Loucy (cell line): ENCODE measurements around the gene KCTD8.

Source experiments
- H2AFZ ChIP-seq: fragments of 200-600 bp; sonication (generic); 2 replicates; pipeline ENCODE4 v1.6.0; 2016; ENCODE audit warnings: antibody characterized with exemption, mild to moderate bottlenecking, low read length, moderate library complexity
- H3F3A ChIP-seq: fragments of 200-600 bp; 2 replicates; pipeline ENCODE4 v1.6.0; 2016; ENCODE audit warnings: antibody characterized with exemption, low read depth, mild to moderate bottlenecking
- H3K27me3 ChIP-seq: fragments of 200-600 bp; sonication (generic); 2 replicates; pipeline ENCODE4 v1.6.1; 2014; ENCODE audit warnings: low read length, mild to moderate bottlenecking; ENCODE audit not compliant: insufficient read depth, poor library complexity, severe bottlenecking
- H3K36me3 ChIP-seq: fragments of 200-600 bp; sonication (generic); 2 replicates; pipeline ENCODE4 v1.6.1; 2016; ENCODE audit warnings: low read length; ENCODE audit not compliant: insufficient read depth
- H3K4me1 ChIP-seq: fragments of 200-600 bp; sonication (generic); 2 replicates; pipeline ENCODE4 v1.5.1; 2014; ENCODE audit warnings: low read length, mild to moderate bottlenecking; ENCODE audit not compliant: insufficient read depth, poor library complexity, severe bottlenecking
- H3K4me2 ChIP-seq: fragments of 200-600 bp; sonication (generic); 2 replicates; pipeline ENCODE4 v1.6.0; 2014; ENCODE audit warnings: antibody characterized with exemption, low read length, low read depth, mild to moderate bottlenecking; ENCODE audit not compliant: poor library complexity, severe bottlenecking
- H3K4me3 ChIP-seq: fragments of 200-600 bp; sonication (generic); 2 replicates; pipeline ENCODE4 v1.5.1; 2014; ENCODE audit warnings: low read length, mild to moderate bottlenecking, mixed read lengths; ENCODE audit not compliant: poor library complexity, severe bottlenecking
- H3K79me2 ChIP-seq: fragments of 200-600 bp; sonication (generic); 2 replicates; pipeline ENCODE4 v1.6.1; 2014; ENCODE audit warnings: low read length; ENCODE audit not compliant: insufficient read depth
- H3K9ac ChIP-seq: fragments of 200-600 bp; sonication (generic); 2 replicates; pipeline ENCODE4 v1.6.0; 2014; ENCODE audit warnings: mild to moderate bottlenecking, low read depth, low read length, moderate library complexity; ENCODE audit not compliant: poor library complexity, severe bottlenecking
- H3K9me2 ChIP-seq: fragments of 200-600 bp; sonication (generic); replicated peaks from 2 replicates; pipeline ENCODE4 v1.6.1; 2016; ENCODE audit warnings: low read depth, low read length, mixed read lengths
- H3K9me3 ChIP-seq: fragments of 200-600 bp; sonication (generic); 2 replicates; pipeline ENCODE4 v1.6.1; 2014; ENCODE audit warnings: mild to moderate bottlenecking, antibody characterized with exemption, low read length, low read depth; ENCODE audit not compliant: insufficient read depth
- H4K20me1 ChIP-seq: fragments of 200-600 bp; sonication (generic); 2 replicates; pipeline ENCODE4 v1.6.0; 2014; ENCODE audit warnings: antibody characterized with exemption, low read length, mild to moderate bottlenecking; ENCODE audit not compliant: insufficient read depth, poor library complexity, severe bottlenecking
- EZH2phosphoT487 ChIP-seq: fragments of 200-600 bp; IDR thresholded peaks from 2 replicates; pipeline ENCODE4 v1.6.1; 2018; ENCODE audit warnings: antibody characterized with exemption, mild to moderate bottlenecking, moderate library complexity, borderline replicate concordance
- TF ChIP-seq, protein P1 (sequence below): fragments of 200-600 bp; sonication (generic); conservative IDR thresholded peaks from 2 replicates; pipeline ENCODE4 v1.5.1; 2014; ENCODE audit warnings: mild to moderate bottlenecking, antibody characterized with exemption, low read length

Gene KCTD8

DNA sequence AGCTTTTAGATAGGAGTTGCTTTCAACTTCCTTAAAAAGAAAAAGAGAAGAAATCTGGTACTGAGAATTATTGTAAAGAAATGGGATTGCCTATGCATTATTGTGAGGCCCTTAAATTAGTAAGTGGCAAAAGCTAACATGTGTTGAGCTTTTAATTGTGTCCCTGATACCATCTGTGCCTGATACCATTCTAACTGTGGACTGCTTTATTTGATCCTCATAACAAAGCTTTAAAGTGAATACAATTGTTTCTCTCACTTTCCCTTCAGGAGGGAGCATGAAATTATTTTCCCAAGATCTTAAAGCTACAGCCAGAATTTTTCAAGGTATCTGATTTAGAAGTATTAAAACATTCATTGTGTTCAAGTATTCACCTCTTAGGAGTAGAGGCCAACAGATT lies 9.9 kb downstream of the KCTD8 start:
- Histone ChIP-seq H3K4me1 (no peaks in the 10 kb centered on the region), H3K79me2 (no peaks in the 10 kb centered on the region), H3K27me3 (no peaks in the 10 kb centered on the region), H4K20me1 (no peaks in the 10 kb centered on the region), H2AFZ (no peak overlapping the region), H3K36me3 (no peaks in the 10 kb centered on the region), H3K9ac (no peak overlapping the region), H3K9me3 (no peaks in the 10 kb centered on the region), H3K4me3 (no peak overlapping the region), H3F3A (no peaks in the 10 kb centered on the region), H3K9me2 (no peaks in the 10 kb centered on the region), H3K4me2 (no peak overlapping the region)
- TF ChIP-seq, protein P1, sequence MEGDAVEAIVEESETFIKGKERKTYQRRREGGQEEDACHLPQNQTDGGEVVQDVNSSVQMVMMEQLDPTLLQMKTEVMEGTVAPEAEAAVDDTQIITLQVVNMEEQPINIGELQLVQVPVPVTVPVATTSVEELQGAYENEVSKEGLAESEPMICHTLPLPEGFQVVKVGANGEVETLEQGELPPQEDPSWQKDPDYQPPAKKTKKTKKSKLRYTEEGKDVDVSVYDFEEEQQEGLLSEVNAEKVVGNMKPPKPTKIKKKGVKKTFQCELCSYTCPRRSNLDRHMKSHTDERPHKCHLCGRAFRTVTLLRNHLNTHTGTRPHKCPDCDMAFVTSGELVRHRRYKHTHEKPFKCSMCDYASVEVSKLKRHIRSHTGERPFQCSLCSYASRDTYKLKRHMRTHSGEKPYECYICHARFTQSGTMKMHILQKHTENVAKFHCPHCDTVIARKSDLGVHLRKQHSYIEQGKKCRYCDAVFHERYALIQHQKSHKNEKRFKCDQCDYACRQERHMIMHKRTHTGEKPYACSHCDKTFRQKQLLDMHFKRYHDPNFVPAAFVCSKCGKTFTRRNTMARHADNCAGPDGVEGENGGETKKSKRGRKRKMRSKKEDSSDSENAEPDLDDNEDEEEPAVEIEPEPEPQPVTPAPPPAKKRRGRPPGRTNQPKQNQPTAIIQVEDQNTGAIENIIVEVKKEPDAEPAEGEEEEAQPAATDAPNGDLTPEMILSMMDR = no peak
- TF ChIP-seq EZH2phosphoT487 = no peak

DNA sequence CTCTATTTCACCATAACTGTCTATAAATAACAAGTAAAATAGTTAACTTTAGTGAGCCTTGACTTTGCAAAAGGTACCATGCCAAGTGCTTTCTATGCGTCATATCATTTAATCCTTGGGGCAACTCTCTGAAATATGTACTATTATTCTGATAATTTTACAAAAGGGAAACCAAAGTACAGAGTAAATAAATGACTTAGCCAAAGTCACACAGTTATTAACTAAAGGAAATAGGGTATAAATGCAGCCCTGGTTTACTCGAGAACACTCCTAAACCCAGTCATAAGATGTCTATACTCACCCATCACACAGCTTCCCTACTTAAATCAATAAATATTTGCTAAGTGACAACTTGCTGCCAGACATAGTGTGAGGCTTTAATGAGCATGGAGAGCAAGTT lies 14.4 kb downstream of the KCTD8 start:
- Histone ChIP-seq H3K9me2 (no peaks in the 10 kb centered on the region), H3K27me3 (no peaks in the 10 kb centered on the region), H4K20me1 (no peaks in the 10 kb centered on the region), H3K9ac (no peak overlapping the region), H3F3A (no peaks in the 10 kb centered on the region), H3K36me3 (no peaks in the 10 kb centered on the region), H2AFZ (no peak overlapping the region), H3K79me2 (no peaks in the 10 kb centered on the region), H3K9me3 (no peaks in the 10 kb centered on the region), H3K4me2 (no peak overlapping the region), H3K4me3 (no peak overlapping the region), H3K4me1 (no peaks in the 10 kb centered on the region)
- TF ChIP-seq EZH2phosphoT487 = no peak
- TF ChIP-seq, protein P1 = no peak

DNA sequence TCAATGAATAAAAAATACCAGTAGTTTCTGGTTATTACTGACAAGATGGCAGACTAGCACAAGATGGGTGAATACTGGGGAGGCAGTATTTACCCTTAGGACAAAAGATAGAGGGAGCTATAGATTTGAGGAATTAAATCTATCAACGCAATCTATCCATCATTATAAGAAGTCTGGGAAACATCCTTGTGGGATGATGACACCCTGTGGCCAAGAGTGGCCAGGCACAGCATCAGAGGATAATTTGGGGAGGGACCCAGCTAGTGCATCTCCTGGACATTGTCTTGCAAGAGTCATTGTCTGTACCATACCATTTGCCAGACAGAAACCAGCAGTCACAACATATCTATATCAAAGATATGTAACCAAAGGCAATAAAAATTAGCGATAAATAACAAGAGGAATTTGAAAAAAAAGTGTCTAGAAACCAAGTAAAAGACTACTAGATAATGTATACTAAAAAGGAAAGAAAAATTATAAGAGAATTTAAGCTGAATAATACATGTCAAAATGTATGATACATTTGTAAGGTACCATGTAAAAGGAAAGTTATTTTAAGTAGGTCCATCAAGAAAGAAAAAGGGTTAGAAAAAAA lies 22.9 kb downstream of the KCTD8 start:
- Histone ChIP-seq H3F3A (no peaks in the 10 kb centered on the region), H3K4me2 (no peak overlapping the region), H4K20me1 (no peaks in the 10 kb centered on the region), H3K36me3 (no peaks in the 10 kb centered on the region), H3K9me2 (no peaks in the 10 kb centered on the region), H3K4me1 (no peaks in the 10 kb centered on the region), H3K9me3 (no peaks in the 10 kb centered on the region), H3K27me3 (no peaks in the 10 kb centered on the region), H2AFZ (no peak overlapping the region), H3K79me2 (no peaks in the 10 kb centered on the region), H3K9ac (no peak overlapping the region), H3K4me3 (no peak overlapping the region)
- TF ChIP-seq, protein P1 = peak; percentile 16; the same call in 1 of the 2 replicates
- no peak for TF ChIP-seq EZH2phosphoT487
